Gastrocnemius medialis (tissue), 4 donors: ENCODE results near the gene LAMA2.

ENCODE experiments used
- CTCF ChIP-seq, 5 experiments: fragments of 450-650 bp in 3 of 5; fragments of 200-600 bp in 2 of 5; sonication (generic) in 2 of 5; IDR thresholded peaks in 4 of 5; conservative IDR thresholded peaks in 1 of 5; 1 replicate in 4 of 5; 2 replicates in 1 of 5; pipeline ENCODE4 v1.5.1; 2016 to 2019; ENCODE audit warnings: antibody characterized with exemption in 5 of 5, mild to moderate bottlenecking in 3 of 5, moderate library complexity in 3 of 5
- POLR2A ChIP-seq, 2 donors: fragments of 450-650 bp; IDR thresholded peaks; one replicate each; pipeline ENCODE4 v1.6.1; 2017; ENCODE audit warnings: antibody characterized with exemption in 2 of 2, mild to moderate bottlenecking in 2 of 2, moderate library complexity in 2 of 2

GRCh38 chr6:129382916-129383315, 500.0 kb downstream of the LAMA2 start:
- TF ChIP-seq CTCF (IDR thresholded peaks at IDR 0.05 in 4 of 5, conservative IDR thresholded peaks at IDR 0.05 in 1 of 5) (no peak), POLR2A (IDR thresholded peaks at IDR 0.05) (no peak)
